PFSK-1 (cell line): Measurements from ENCODE around the gene GPR142.

Source experiments
- FOXP2 ChIP-seq: optimal IDR thresholded peaks from 2 replicates; pipeline ENCODE3; 2011; ENCODE audit warnings: borderline replicate concordance, control low read depth, inconsistent platforms; ENCODE audit not compliant: insufficient read depth; ENCODE audit errors: extremely low read length, extremely low read depth
- POLR2AphosphoS5 ChIP-seq: IDR thresholded peaks from 2 replicates; pipeline ENCODE4 v1.6.1; 2012; ENCODE audit warnings: low read depth, mild to moderate bottlenecking, control low read depth, low read length, moderate library complexity
- SIN3A ChIP-seq: IDR thresholded peaks from 2 replicates; pipeline ENCODE4 v1.6.1; 2012; ENCODE audit warnings: mild to moderate bottlenecking, low read length, moderate library complexity, borderline replicate concordance; ENCODE audit not compliant: insufficient read depth
- TAF1 ChIP-seq: IDR thresholded peaks from 2 replicates; pipeline ENCODE4 v1.6.1; 2012; ENCODE audit warnings: low read length, control low read depth, borderline replicate concordance; ENCODE audit not compliant: insufficient read depth
- TF ChIP-seq, protein P1 (sequence below), 2 experiments: IDR thresholded peaks; 2 replicates each; pipeline versions ENCODE4 v1.6.1 to v1.8.0; 2011 to 2012; ENCODE audit warnings: low read depth in 2 of 2, low read length in 2 of 2, control low read depth in 1 of 2, inconsistent platforms in 1 of 2, mild to moderate bottlenecking in 1 of 2, moderate library complexity in 1 of 2; ENCODE audit not compliant: insufficient read depth in 1 of 2

DNA sequence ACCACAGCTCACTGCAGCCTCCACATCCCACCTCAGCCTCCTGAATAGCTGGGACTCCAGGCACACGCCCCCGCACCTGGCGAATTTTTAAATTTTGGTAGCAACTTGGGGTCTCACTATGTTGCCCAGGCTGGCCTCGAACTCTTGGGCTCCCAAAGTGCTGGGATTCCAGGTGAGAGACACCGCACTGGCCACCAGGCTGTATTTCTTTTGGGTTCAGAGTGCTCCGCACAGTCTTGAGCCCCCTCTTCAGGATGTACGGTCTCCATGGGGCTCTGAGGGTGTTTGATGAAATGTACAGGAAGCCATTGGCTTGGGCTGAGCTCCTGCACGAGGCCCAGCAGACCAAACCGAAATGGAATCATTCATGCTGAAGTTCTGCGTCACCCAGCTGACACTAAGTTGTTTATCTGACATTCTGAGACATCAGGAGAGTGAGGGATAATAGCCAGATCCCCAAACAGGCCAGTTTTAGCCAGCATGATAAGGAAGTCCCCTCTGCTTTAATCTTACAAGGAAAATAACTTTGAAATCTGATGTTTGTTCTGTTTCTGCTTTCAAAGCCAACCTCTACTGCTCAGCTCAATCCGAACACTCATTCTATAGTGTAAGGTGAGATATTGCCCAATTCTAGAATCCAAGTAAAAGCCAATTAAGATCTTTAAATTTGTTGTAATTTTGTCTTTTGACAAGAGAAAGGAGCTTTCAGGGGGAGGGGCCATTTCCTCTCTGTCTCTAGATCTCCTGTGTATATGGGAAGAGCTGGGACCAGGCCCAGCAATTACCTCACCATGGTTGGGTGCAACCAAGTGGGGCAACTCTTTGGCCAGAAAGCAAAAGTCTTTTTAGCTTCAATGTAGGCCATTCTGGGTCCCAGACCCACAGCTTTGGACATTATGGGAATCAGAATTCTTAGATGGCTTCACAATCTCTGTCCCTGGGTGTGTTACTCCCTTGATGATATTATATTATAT lies 23.7 kb downstream of the GPR142 start:
- no peak for TF ChIP-seq POLR2AphosphoS5
- TF ChIP-seq, protein P1, sequence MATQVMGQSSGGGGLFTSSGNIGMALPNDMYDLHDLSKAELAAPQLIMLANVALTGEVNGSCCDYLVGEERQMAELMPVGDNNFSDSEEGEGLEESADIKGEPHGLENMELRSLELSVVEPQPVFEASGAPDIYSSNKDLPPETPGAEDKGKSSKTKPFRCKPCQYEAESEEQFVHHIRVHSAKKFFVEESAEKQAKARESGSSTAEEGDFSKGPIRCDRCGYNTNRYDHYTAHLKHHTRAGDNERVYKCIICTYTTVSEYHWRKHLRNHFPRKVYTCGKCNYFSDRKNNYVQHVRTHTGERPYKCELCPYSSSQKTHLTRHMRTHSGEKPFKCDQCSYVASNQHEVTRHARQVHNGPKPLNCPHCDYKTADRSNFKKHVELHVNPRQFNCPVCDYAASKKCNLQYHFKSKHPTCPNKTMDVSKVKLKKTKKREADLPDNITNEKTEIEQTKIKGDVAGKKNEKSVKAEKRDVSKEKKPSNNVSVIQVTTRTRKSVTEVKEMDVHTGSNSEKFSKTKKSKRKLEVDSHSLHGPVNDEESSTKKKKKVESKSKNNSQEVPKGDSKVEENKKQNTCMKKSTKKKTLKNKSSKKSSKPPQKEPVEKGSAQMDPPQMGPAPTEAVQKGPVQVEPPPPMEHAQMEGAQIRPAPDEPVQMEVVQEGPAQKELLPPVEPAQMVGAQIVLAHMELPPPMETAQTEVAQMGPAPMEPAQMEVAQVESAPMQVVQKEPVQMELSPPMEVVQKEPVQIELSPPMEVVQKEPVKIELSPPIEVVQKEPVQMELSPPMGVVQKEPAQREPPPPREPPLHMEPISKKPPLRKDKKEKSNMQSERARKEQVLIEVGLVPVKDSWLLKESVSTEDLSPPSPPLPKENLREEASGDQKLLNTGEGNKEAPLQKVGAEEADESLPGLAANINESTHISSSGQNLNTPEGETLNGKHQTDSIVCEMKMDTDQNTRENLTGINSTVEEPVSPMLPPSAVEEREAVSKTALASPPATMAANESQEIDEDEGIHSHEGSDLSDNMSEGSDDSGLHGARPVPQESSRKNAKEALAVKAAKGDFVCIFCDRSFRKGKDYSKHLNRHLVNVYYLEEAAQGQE (IDR thresholded peaks at IDR 0.05; ENCODE audit: insufficient read depth in 1 of 2, low read depth in 2 of 2, low read length in 2 of 2) = no peak
- no peak for TF ChIP-seq SIN3A
- TF ChIP-seq TAF1 = no peak
- no peak for TF ChIP-seq FOXP2
